H1 (cell line): ENCODE data around the gene GDPD4. TPM values are rescaled to one million over a fixed set of nuclear protein-coding genes. Genes with fewer than 3 reads are reported as not detected.

Experiments used
- JUN ChIP-seq: IDR thresholded peaks from 2 replicates; pipeline ENCODE4 v1.6.1; 2011; ENCODE audit warnings: low read depth, mild to moderate bottlenecking, improper control_type of control experiment, low read length
- ZNF274 ChIP-seq: IDR thresholded peaks from 2 replicates; pipeline ENCODE4 v1.7.0; 2012; ENCODE audit warnings: low read length, borderline replicate concordance; ENCODE audit errors: extremely low read depth
- polyA plus RNA-seq, 7 experiments: library from polyadenylated mRNA; depleted of rRNA in 3 of 7; stranded (reverse) in 5 of 7; unstranded in 2 of 7; fragments of >200 nt in 5 of 7; fragments of 200-250 nt in 2 of 7; gene quantifications; 1 replicate in 5 of 7; 2 replicates in 1 of 7; 4 replicates in 1 of 7; pipeline versions ENCODE4 v1.2.1 to v1.2.3, GENCODE V29; 2011 to 2013; ENCODE audit warnings: missing spikeins in 2 of 7, mixed read lengths in 2 of 7
- total RNA-seq: library from RNA; stranded (reverse); fragmentation: NEBNext Ultra II Directional; extraction: Animal tissue kit (Norgen Biotek cat#: 25700); gene quantifications from 2 replicates; pipeline ENCODE4 v1.2.1, GENCODE V29; 2021

GDPD4 gene
- total and polyA plus RNA-seq, 2 of the 8 experiments (the other 6 are each of a cell fraction or from before 2014, with no cell fraction given), result not detected

GRCh38 chr11:77231800-77232199 lies 69.7 kb downstream of the GDPD4 start (continued):
- no peak for TF ChIP-seq JUN
- no peak for TF ChIP-seq ZNF274
